H9 (cell line): ENCODE results near the gene MYO7A. TPM values are rescaled to one million over a fixed set of nuclear protein-coding genes. Genes with fewer than 3 reads are reported as not detected.

ENCODE experiments used
- DNase-seq: peaks from one replicate; pipeline ENCODE4 v3.0.0-alpha.2; 2017
- H2AFZ ChIP-seq: one replicate; pipeline ENCODE4 v1.6.1; 2013; ENCODE audit warnings: mild to moderate bottlenecking, low read length, control low read depth, moderate library complexity
- H2AK5ac ChIP-seq: 2 replicates; pipeline ENCODE4 v1.6.1; 2013; ENCODE audit warnings: low read length, control low read depth, mixed read lengths; ENCODE audit not compliant: insufficient read length
- H2BK120ac ChIP-seq: one replicate; pipeline ENCODE4 v1.6.1; 2013; ENCODE audit warnings: low read depth, mild to moderate bottlenecking, low read length, control low read depth, inconsistent platforms; ENCODE audit not compliant: poor library complexity, severe bottlenecking
- H2BK12ac ChIP-seq: 2 replicates; pipeline ENCODE4 v1.6.1; 2013; ENCODE audit warnings: low read length, control low read depth, mixed read lengths, low read depth; ENCODE audit not compliant: insufficient read length
- H2BK15ac ChIP-seq: 2 replicates; pipeline ENCODE4 v1.6.1; 2013; ENCODE audit warnings: low read depth, low read length, control low read depth
- H2BK20ac ChIP-seq: one replicate; pipeline ENCODE4 v1.6.1; 2013; ENCODE audit warnings: low read depth, mild to moderate bottlenecking, low read length, control low read depth, inconsistent platforms; ENCODE audit not compliant: poor library complexity, severe bottlenecking
- H2BK5ac ChIP-seq: 2 replicates; pipeline ENCODE4 v1.6.1; 2013; ENCODE audit warnings: low read length, control low read depth, mixed read lengths; ENCODE audit not compliant: insufficient read length
- H3K14ac ChIP-seq: 2 replicates; pipeline ENCODE4 v1.6.1; 2013; ENCODE audit warnings: low read length, control low read depth; ENCODE audit not compliant: insufficient read depth
- H3K18ac ChIP-seq: 2 replicates; pipeline ENCODE4 v1.6.1; 2013; ENCODE audit warnings: low read depth, mild to moderate bottlenecking, mixed read lengths, low read length, control low read depth; ENCODE audit not compliant: insufficient read length
- H3K23ac ChIP-seq: 2 replicates; pipeline ENCODE4 v1.6.1; 2013; ENCODE audit warnings: low read length, control low read depth, mixed read lengths, low read depth; ENCODE audit not compliant: insufficient read length
- H3K23me2 ChIP-seq: 2 replicates; pipeline ENCODE4 v1.6.1; 2013; ENCODE audit warnings: low read depth, mild to moderate bottlenecking, mixed read lengths, low read length, control low read depth; ENCODE audit not compliant: insufficient read length, poor library complexity, severe bottlenecking
- H3K27ac ChIP-seq: 2 replicates; pipeline ENCODE4 v1.5.1; 2013; ENCODE audit warnings: low read length, control low read depth, mixed read lengths, low read depth; ENCODE audit not compliant: insufficient read length
- H3K27me3 ChIP-seq: 2 replicates; pipeline ENCODE4 v1.6.1; 2013; ENCODE audit warnings: low read length, control low read depth, inconsistent platforms; ENCODE audit not compliant: insufficient read depth
- H3K4ac ChIP-seq: 2 replicates; pipeline ENCODE4 v1.6.1; 2013; ENCODE audit warnings: low read depth, mild to moderate bottlenecking, control low read depth, inconsistent platforms, low read length, moderate library complexity
- H3K4me1 ChIP-seq: 2 replicates; pipeline ENCODE4 v1.6.1; 2013; ENCODE audit warnings: low read length, control low read depth, inconsistent platforms; ENCODE audit not compliant: insufficient read depth
- H3K4me2 ChIP-seq: 2 replicates; pipeline ENCODE4 v1.6.1; 2013; ENCODE audit warnings: low read length, control low read depth, mixed read lengths; ENCODE audit not compliant: insufficient read length, insufficient read depth
- H3K56ac ChIP-seq: 2 replicates; pipeline ENCODE4 v1.6.1; 2013; ENCODE audit warnings: low read depth, mild to moderate bottlenecking, mixed read lengths, low read length, control low read depth; ENCODE audit not compliant: insufficient read length
- H3K79me1 ChIP-seq: 2 replicates; pipeline ENCODE4 v1.6.1; 2013; ENCODE audit warnings: low read depth, mild to moderate bottlenecking, moderate library complexity, low read length, control low read depth, inconsistent platforms; ENCODE audit not compliant: insufficient read depth, poor library complexity, severe bottlenecking
- H3K79me2 ChIP-seq: 2 replicates; pipeline ENCODE4 v1.6.1; 2013; ENCODE audit warnings: low read length, control low read depth, inconsistent platforms; ENCODE audit not compliant: insufficient read depth
- H3K9ac ChIP-seq: 2 replicates; pipeline ENCODE4 v1.6.1; 2013; ENCODE audit warnings: low read length, control low read depth, mixed read lengths; ENCODE audit not compliant: insufficient read length; ENCODE audit errors: extremely low read depth
- H3K9me3 ChIP-seq: one replicate; pipeline ENCODE4 v1.6.1; 2013; ENCODE audit warnings: low read depth, low read length, inconsistent platforms; ENCODE audit not compliant: control insufficient read depth
- H3T11ph ChIP-seq: one replicate; pipeline ENCODE4 v1.6.1; 2013; ENCODE audit warnings: mild to moderate bottlenecking, low read length, control low read depth, inconsistent platforms
- H4K20me1 ChIP-seq: one replicate; pipeline ENCODE4 v1.6.1; 2013; ENCODE audit not compliant: control insufficient read depth, insufficient read length, insufficient read depth
- H4K5ac ChIP-seq: 2 replicates; pipeline ENCODE4 v1.6.1; 2013; ENCODE audit warnings: low read depth, mild to moderate bottlenecking, mixed read lengths, low read length, control low read depth; ENCODE audit not compliant: insufficient read length
- H4K8ac ChIP-seq: replicated peaks from 2 replicates; pipeline ENCODE4 v1.6.1; 2013; ENCODE audit warnings: low read length, control low read depth, mixed read lengths, low read depth; ENCODE audit not compliant: insufficient read length
- H4K91ac ChIP-seq: 2 replicates; pipeline ENCODE4 v1.6.1; 2013; ENCODE audit warnings: low read depth, mild to moderate bottlenecking, moderate library complexity, mixed read lengths, low read length, control low read depth; ENCODE audit not compliant: insufficient read length
- H3K27ac Mint-ChIP-seq, 3 experiments: 2 replicates in 2 of 3; 3 replicates in 1 of 3; pipeline ENCODE4 v1.8.0; 2020 to 2021; ENCODE audit warnings: mixed read lengths in 3 of 3, mild to moderate bottlenecking in 1 of 3, moderate library complexity in 1 of 3
- H3K27me3 Mint-ChIP-seq: 2 replicates; pipeline ENCODE4 v1.8.0; 2021; ENCODE audit warnings: low read depth, mild to moderate bottlenecking, moderate library complexity, mixed read lengths
- H3K36me3 Mint-ChIP-seq, 3 experiments: 2 replicates in 2 of 3; 3 replicates in 1 of 3; pipeline ENCODE4 v1.8.0; 2020 to 2021; ENCODE audit warnings: low read depth in 3 of 3, mixed read lengths in 3 of 3; ENCODE audit not compliant: insufficient read depth in 1 of 3
- H3K4me1 Mint-ChIP-seq, 2 experiments: 2 replicates each; pipeline ENCODE4 v1.8.0; 2020; ENCODE audit warnings: mixed read lengths in 2 of 2
- H3K4me3 Mint-ChIP-seq, 2 experiments: 2 replicates in 1 of 2; 3 replicates in 1 of 2; pipeline ENCODE4 v1.8.0; 2020 to 2021; ENCODE audit warnings: mild to moderate bottlenecking in 2 of 2, mixed read lengths in 2 of 2, moderate library complexity in 1 of 2
- H3K9me3 Mint-ChIP-seq, 2 experiments: 2 replicates in 1 of 2; 3 replicates in 1 of 2; pipeline ENCODE4 v1.8.0; 2020; ENCODE audit warnings: mild to moderate bottlenecking in 2 of 2, mixed read lengths in 2 of 2, moderate library complexity in 1 of 2
- WGBS: extraction: QIAGEN DNeasy Blood & Tissue Kit; methylation state at CpG from one replicate; pipeline ENCODE4 v1.1.7; 2013; ENCODE audit warnings: missing lambda C conversion rate, low lambda C conversion rate, mixed read lengths; ENCODE audit not compliant: insufficient read length; ENCODE audit errors: extremely low coverage; 5-methylcytosine and 5-hydroxymethylcytosine counted together
- total RNA-seq: library from RNA; stranded (reverse); gene quantifications from 2 replicates; pipeline ENCODE4 v1.2.1, GENCODE V29; 2021
- TF ChIP-seq, protein P1 (sequence below): fragments of 200-600 bp; sonication (generic); conservative IDR thresholded peaks from 3 replicates; pipeline ENCODE4 v1.8.0; 2021; ENCODE audit warnings: antibody characterized with exemption, mild to moderate bottlenecking

The MYO7A gene
- total RNA-seq, 1 experiment from 2014 or later, result 1.6 TPM

DNA sequence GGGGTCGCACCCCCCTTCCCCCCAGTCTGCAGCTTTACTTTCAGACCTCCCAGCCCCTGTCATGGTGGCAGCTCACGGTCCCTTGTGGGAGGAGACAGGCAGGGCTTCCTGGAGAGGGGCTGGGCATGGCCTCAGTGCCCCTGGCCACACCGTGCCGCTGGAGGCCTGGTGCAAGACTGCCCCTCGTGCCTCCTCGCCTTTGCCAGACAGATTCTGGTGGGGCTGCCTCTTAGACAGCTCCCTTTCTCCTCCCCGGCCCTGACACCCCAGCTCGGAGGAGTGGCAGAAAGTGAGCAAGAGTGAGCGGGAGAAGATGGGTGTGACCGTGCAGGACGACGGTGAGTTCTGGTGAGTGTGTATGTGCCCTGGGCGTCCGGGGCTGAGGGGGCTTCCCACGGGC, 12.1 kb upstream of the MYO7A start:
- no peak overlapping the region for H4K8ac ChIP-seq
- no peak overlapping the region for H2BK20ac ChIP-seq
- TF ChIP-seq, protein P1, sequence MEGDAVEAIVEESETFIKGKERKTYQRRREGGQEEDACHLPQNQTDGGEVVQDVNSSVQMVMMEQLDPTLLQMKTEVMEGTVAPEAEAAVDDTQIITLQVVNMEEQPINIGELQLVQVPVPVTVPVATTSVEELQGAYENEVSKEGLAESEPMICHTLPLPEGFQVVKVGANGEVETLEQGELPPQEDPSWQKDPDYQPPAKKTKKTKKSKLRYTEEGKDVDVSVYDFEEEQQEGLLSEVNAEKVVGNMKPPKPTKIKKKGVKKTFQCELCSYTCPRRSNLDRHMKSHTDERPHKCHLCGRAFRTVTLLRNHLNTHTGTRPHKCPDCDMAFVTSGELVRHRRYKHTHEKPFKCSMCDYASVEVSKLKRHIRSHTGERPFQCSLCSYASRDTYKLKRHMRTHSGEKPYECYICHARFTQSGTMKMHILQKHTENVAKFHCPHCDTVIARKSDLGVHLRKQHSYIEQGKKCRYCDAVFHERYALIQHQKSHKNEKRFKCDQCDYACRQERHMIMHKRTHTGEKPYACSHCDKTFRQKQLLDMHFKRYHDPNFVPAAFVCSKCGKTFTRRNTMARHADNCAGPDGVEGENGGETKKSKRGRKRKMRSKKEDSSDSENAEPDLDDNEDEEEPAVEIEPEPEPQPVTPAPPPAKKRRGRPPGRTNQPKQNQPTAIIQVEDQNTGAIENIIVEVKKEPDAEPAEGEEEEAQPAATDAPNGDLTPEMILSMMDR, result no peak
- no peak overlapping the region for H3K27ac ChIP-seq
- no peak overlapping the region for H3K18ac ChIP-seq
- H3K4me1 ChIP-seq, result no peaks in the 10 kb centered on the region
- no peaks in the 10 kb centered on the region for H3K79me1 ChIP-seq
- no peak overlapping the region for H2BK5ac ChIP-seq
- H3K27me3 Mint-ChIP-seq, result no peaks in the 10 kb centered on the region
- no peak overlapping the region for H3T11ph ChIP-seq
- H3K4ac ChIP-seq, result no peak overlapping the region
- H3K79me2 ChIP-seq, result no peaks in the 10 kb centered on the region
- H4K20me1 ChIP-seq, result no peaks in the 10 kb centered on the region
- no peak overlapping the region for H2AFZ ChIP-seq
- H3K4me2 ChIP-seq, result no peak overlapping the region
- no peak overlapping the region for H3K4me3 Mint-ChIP-seq
- no CpG with 5 or more reads among the region's 15 CpGs for WGBS
- H3K4me1 Mint-ChIP-seq, result peaks cover 5 to 8% of the 10 kb centered on the region in 2 experiments
- no peaks in the 10 kb centered on the region for H3K9me3 ChIP-seq
- H2BK15ac ChIP-seq, result no peak overlapping the region
- no peak overlapping the region for H3K14ac ChIP-seq
- no peak overlapping the region for H3K56ac ChIP-seq
- H3K27me3 ChIP-seq, result no peaks in the 10 kb centered on the region
- no peak for DNase-seq
- H4K91ac ChIP-seq, result no peak overlapping the region
- H2AK5ac ChIP-seq, result no peak overlapping the region
- H3K23me2 ChIP-seq, result no peaks in the 10 kb centered on the region
- no peak overlapping the region for H2BK12ac ChIP-seq
- H2BK120ac ChIP-seq, result no peak overlapping the region
- H4K5ac ChIP-seq, result no peak overlapping the region
- H3K36me3 Mint-ChIP-seq, result peaks cover 0 to 7% (median 3%) of the 10 kb centered on the region in 3 experiments; a peak in 6 of 7 replicates
- H3K9me3 Mint-ChIP-seq, result no peaks in the 10 kb centered on the region
- H3K27ac Mint-ChIP-seq, result no peak overlapping the region
- no peak overlapping the region for H3K9ac ChIP-seq
- no peak overlapping the region for H3K23ac ChIP-seq
